HepG2 (cell line): Measurements from ENCODE around the gene SF3B6. TPM values are rescaled to one million over a fixed set of nuclear protein-coding genes. Genes with fewer than 3 reads are reported as not detected.

Source experiments
- CEBPB ChIP-seq: IDR thresholded peaks from 2 replicates; pipeline ENCODE4 v1.6.1; 2011; ENCODE audit warnings: low read depth, low read length, improper control_type of control experiment, borderline replicate concordance
- FOSL2 ChIP-seq: sonication (generic); formaldehyde crosslinking; IDR thresholded peaks from 2 replicates; pipeline ENCODE4 v1.4.0; 2020; ENCODE audit warnings: missing genetic modification reagents
- HOXD1 ChIP-seq: sonication (generic); formaldehyde crosslinking; IDR thresholded peaks from 2 replicates; pipeline ENCODE4 v1.5.0; 2020; ENCODE audit warnings: missing genetic modification reagents
- MIXL1 ChIP-seq: IDR thresholded peaks from 2 replicates; pipeline ENCODE4 v1.6.1; 2016
- NFIB ChIP-seq: sonication (generic); formaldehyde crosslinking; IDR thresholded peaks from 2 replicates; pipeline ENCODE4 v1.9.0; 2021; ENCODE audit warnings: missing genetic modification reagents, mild to moderate bottlenecking, borderline replicate concordance
- NFYC ChIP-seq: IDR thresholded peaks from 2 replicates; pipeline ENCODE4 v1.6.1; 2016; ENCODE audit warnings: missing genetic modification reagents, missing compliant biosample characterization
- POLR2A ChIP-seq, 2 experiments: IDR thresholded peaks; 2 replicates each; pipeline ENCODE4 v1.6.1; 2011; ENCODE audit warnings: low read depth in 2 of 2, low read length in 2 of 2, mild to moderate bottlenecking in 1 of 2, moderate library complexity in 1 of 2; ENCODE audit not compliant: insufficient read depth in 1 of 2
- POLR2AphosphoS5 ChIP-seq: IDR thresholded peaks from 2 replicates; pipeline ENCODE4 v1.6.1; 2012; ENCODE audit warnings: low read depth, low read length
- SIN3A ChIP-seq: IDR thresholded peaks from 2 replicates; pipeline ENCODE4 v1.6.1; 2011; ENCODE audit warnings: low read depth, mild to moderate bottlenecking, control low read depth, low read length, borderline replicate concordance
- TCF7 ChIP-seq: sonication (generic); IDR thresholded peaks from 2 replicates; pipeline ENCODE4 v1.6.1; 2016; ENCODE audit warnings: antibody characterized with exemption, low read depth
- ZNF431 ChIP-seq: sonication (generic); formaldehyde crosslinking; IDR thresholded peaks from 2 replicates; pipeline ENCODE4 v1.9.0; 2022; ENCODE audit warnings: missing genetic modification reagents, low read depth, mild to moderate bottlenecking, borderline replicate concordance
- polyA plus RNA-seq, 8 experiments: library from polyadenylated mRNA; depleted of rRNA in 3 of 8; stranded (reverse) in 7 of 8; unstranded in 1 of 8; fragments of >200 nt; fragmentation: Illumina TruSeq in 4 of 8; extraction: Trizol in 4 of 8; gene quantifications; 2 replicates each; pipeline versions ENCODE4 v1.2.1 to v1.2.3, GENCODE V29; 2011 to 2016; ENCODE audit warnings: low read depth in 4 of 8, missing spikeins in 1 of 8, mixed read lengths in 1 of 8; ENCODE audit not compliant: insufficient read depth in 1 of 8
- total RNA-seq, 5 experiments: library from RNA; depleted of rRNA; stranded (reverse); fragments of >200 nt; fragmentation: Illumina TruSeq; extraction: Trizol; gene quantifications; 2 replicates each; pipeline ENCODE4 v1.2.3, GENCODE V29; 2016; ENCODE audit warnings: low read depth in 1 of 5
- TF ChIP-seq, protein P1 (sequence below): IDR thresholded peaks from 2 replicates; pipeline ENCODE4 v1.6.1; 2016; ENCODE audit warnings: low read depth, missing genetic modification reagents, missing compliant biosample characterization
- TF ChIP-seq, protein P2 (sequence below): sonication (generic); formaldehyde crosslinking; conservative IDR thresholded peaks from 2 replicates; pipeline ENCODE4 v1.4.0; 2020; ENCODE audit warnings: mild to moderate bottlenecking, missing genetic modification reagents, moderate library complexity
- TF ChIP-seq, protein P3 (sequence below): fragments of 450-650 bp; IDR thresholded peaks from 2 replicates; pipeline ENCODE4 v1.6.1; 2016
- TF ChIP-seq, protein P4 (sequence below): IDR thresholded peaks from 2 replicates; pipeline ENCODE4 v1.6.1; 2016; ENCODE audit warnings: missing compliant biosample characterization, missing genetic modification reagents, borderline replicate concordance
- TF ChIP-seq, protein P5 (sequence below): sonication (generic); formaldehyde crosslinking; IDR thresholded peaks from 2 replicates; pipeline ENCODE4 v1.4.0; 2020; ENCODE audit warnings: low read depth, mild to moderate bottlenecking, missing genetic modification reagents

SF3B6 gene
- total and polyA plus RNA-seq, 2 of the 13 experiments (the other 11 are each of a cell fraction or from before 2014, with no cell fraction given) = 177 to 182 TPM

DNA sequence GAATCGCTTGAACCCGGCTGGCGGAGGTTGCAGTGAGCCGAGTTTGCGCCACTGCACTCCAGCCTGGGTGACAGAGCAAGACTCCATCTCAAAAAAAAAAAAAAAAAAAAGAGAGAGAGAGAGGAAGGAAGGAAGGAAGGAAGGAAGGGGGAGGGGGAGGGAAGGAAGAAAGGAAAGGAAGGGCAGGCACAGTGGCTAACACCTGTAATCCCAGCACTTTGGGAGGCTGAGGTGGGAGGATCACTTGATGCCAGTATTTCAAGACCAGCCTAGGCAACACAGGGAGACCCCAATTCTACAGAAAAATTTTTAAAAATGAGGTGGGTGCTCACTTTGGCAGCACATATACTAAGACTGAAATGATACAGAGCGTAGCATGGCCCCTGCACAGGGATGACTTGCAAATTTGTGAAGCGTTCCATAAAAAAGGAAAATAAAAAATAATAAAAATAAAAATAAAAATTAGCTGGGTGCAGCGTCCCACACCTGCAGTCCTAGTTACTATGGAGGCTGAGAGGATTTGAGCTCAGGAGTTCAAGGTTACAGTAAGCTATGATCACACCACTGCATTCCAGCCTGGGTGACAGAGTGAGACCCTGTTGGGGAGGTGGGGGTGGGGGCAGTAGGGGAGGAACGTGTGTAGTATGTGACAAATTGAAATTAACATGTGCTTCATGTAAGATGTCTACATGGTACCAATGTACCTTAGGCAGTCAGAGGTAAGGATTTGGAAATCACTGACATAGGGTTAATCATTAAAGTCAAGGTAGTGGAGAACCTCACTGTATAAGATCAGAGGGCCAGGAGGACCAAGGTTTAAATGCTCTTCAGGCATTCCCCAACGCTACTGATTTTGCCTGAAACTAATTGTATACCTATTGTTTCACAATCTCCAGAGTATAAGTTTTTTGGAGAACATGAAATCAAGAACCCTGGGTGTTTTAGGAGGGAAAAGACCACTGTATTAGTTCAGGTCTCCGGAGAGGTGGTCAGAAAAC is 30.3 kb downstream of the SF3B6 start (continued):
- TF ChIP-seq, protein P1, sequence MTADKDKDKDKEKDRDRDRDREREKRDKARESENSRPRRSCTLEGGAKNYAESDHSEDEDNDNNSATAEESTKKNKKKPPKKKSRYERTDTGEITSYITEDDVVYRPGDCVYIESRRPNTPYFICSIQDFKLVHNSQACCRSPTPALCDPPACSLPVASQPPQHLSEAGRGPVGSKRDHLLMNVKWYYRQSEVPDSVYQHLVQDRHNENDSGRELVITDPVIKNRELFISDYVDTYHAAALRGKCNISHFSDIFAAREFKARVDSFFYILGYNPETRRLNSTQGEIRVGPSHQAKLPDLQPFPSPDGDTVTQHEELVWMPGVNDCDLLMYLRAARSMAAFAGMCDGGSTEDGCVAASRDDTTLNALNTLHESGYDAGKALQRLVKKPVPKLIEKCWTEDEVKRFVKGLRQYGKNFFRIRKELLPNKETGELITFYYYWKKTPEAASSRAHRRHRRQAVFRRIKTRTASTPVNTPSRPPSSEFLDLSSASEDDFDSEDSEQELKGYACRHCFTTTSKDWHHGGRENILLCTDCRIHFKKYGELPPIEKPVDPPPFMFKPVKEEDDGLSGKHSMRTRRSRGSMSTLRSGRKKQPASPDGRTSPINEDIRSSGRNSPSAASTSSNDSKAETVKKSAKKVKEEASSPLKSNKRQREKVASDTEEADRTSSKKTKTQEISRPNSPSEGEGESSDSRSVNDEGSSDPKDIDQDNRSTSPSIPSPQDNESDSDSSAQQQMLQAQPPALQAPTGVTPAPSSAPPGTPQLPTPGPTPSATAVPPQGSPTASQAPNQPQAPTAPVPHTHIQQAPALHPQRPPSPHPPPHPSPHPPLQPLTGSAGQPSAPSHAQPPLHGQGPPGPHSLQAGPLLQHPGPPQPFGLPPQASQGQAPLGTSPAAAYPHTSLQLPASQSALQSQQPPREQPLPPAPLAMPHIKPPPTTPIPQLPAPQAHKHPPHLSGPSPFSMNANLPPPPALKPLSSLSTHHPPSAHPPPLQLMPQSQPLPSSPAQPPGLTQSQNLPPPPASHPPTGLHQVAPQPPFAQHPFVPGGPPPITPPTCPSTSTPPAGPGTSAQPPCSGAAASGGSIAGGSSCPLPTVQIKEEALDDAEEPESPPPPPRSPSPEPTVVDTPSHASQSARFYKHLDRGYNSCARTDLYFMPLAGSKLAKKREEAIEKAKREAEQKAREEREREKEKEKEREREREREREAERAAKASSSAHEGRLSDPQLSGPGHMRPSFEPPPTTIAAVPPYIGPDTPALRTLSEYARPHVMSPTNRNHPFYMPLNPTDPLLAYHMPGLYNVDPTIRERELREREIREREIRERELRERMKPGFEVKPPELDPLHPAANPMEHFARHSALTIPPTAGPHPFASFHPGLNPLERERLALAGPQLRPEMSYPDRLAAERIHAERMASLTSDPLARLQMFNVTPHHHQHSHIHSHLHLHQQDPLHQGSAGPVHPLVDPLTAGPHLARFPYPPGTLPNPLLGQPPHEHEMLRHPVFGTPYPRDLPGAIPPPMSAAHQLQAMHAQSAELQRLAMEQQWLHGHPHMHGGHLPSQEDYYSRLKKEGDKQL = 0 out of 2 replicates have a peak, but pooled peaks have one; percentile 39
- TF ChIP-seq NFIB (CRISPR knock-in tag) (no peak), HOXD1 (CRISPR knock-in tag) (no peak), CEBPB (peak; percentile 55; the same call in 1 of the 2 replicates), POLR2AphosphoS5 (peak; percentile 74), FOSL2 (peak; percentile 37; the same call in 1 of the 2 replicates), MIXL1 (CRISPR knock-in tag) (peak; percentile 83), ZNF431 (CRISPR knock-in tag) (no peak), NFYC (CRISPR knock-in tag) (no peak), SIN3A (0 out of 2 replicates have a peak, but pooled peaks have one; percentile 52), TCF7 (0 out of 2 replicates have a peak, but pooled peaks have one; percentile 13), POLR2A (IDR thresholded peaks at IDR 0.05; ENCODE audit: insufficient read depth in 1 of 2, low read depth in 2 of 2, low read length in 2 of 2) (peak; percentile 66 to 94)
- TF ChIP-seq, protein P2, sequence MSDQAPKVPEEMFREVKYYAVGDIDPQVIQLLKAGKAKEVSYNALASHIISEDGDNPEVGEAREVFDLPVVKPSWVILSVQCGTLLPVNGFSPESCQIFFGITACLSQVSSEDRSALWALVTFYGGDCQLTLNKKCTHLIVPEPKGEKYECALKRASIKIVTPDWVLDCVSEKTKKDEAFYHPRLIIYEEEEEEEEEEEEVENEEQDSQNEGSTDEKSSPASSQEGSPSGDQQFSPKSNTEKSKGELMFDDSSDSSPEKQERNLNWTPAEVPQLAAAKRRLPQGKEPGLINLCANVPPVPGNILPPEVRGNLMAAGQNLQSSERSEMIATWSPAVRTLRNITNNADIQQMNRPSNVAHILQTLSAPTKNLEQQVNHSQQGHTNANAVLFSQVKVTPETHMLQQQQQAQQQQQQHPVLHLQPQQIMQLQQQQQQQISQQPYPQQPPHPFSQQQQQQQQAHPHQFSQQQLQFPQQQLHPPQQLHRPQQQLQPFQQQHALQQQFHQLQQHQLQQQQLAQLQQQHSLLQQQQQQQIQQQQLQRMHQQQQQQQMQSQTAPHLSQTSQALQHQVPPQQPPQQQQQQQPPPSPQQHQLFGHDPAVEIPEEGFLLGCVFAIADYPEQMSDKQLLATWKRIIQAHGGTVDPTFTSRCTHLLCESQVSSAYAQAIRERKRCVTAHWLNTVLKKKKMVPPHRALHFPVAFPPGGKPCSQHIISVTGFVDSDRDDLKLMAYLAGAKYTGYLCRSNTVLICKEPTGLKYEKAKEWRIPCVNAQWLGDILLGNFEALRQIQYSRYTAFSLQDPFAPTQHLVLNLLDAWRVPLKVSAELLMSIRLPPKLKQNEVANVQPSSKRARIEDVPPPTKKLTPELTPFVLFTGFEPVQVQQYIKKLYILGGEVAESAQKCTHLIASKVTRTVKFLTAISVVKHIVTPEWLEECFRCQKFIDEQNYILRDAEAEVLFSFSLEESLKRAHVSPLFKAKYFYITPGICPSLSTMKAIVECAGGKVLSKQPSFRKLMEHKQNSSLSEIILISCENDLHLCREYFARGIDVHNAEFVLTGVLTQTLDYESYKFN (CRISPR knock-in tag) = peak; percentile 77
- TF ChIP-seq, protein P3, sequence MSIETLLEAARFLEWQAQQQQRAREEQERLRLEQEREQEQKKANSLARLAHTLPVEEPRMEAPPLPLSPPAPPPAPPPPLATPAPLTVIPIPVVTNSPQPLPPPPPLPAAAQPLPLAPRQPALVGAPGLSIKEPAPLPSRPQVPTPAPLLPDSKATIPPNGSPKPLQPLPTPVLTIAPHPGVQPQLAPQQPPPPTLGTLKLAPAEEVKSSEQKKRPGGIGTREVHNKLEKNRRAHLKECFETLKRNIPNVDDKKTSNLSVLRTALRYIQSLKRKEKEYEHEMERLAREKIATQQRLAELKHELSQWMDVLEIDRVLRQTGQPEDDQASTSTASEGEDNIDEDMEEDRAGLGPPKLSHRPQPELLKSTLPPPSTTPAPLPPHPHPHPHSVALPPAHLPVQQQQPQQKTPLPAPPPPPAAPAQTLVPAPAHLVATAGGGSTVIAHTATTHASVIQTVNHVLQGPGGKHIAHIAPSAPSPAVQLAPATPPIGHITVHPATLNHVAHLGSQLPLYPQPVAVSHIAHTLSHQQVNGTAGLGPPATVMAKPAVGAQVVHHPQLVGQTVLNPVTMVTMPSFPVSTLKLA = peak; percentile 80
- TF ChIP-seq, protein P4, sequence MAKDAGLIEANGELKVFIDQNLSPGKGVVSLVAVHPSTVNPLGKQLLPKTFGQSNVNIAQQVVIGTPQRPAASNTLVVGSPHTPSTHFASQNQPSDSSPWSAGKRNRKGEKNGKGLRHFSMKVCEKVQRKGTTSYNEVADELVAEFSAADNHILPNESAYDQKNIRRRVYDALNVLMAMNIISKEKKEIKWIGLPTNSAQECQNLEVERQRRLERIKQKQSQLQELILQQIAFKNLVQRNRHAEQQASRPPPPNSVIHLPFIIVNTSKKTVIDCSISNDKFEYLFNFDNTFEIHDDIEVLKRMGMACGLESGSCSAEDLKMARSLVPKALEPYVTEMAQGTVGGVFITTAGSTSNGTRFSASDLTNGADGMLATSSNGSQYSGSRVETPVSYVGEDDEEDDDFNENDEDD (CRISPR knock-in tag) = no peak
- TF ChIP-seq, protein P5, sequence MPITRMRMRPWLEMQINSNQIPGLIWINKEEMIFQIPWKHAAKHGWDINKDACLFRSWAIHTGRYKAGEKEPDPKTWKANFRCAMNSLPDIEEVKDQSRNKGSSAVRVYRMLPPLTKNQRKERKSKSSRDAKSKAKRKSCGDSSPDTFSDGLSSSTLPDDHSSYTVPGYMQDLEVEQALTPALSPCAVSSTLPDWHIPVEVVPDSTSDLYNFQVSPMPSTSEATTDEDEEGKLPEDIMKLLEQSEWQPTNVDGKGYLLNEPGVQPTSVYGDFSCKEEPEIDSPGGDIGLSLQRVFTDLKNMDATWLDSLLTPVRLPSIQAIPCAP (CRISPR knock-in tag) = no peak
